Liver (tissue), 9 donors: Measurements from ENCODE around the gene RIMKLA. TPM values are rescaled to one million over a fixed set of nuclear protein-coding genes. Genes with fewer than 3 reads are reported as not detected.

Experiments
- DNase-seq: peaks from one replicate; pipeline ENCODE4 v3.0.0-alpha.2; 2017; ENCODE audit warnings: low spot score
- H3K27ac ChIP-seq, 2 donors: one replicate each; pipeline ENCODE4 v1.7.0; 2013; ENCODE audit warnings: inconsistent platforms in 2 of 2, low read length in 2 of 2, control low read depth in 1 of 2, low read depth in 1 of 2, mild to moderate bottlenecking in 1 of 2
- H3K27me3 ChIP-seq, 4 donors: one replicate each; pipeline versions ENCODE4 v1.6.1 to v1.7.0; 2013; ENCODE audit warnings: low read length in 3 of 4, inconsistent platforms in 1 of 4, mild to moderate bottlenecking in 1 of 4, moderate library complexity in 1 of 4; ENCODE audit not compliant: control insufficient read depth in 4 of 4, insufficient read depth in 4 of 4
- H3K36me3 ChIP-seq, 4 donors: one replicate each; pipeline versions ENCODE4 v1.6.1 to v1.7.0; 2013; ENCODE audit warnings: low read length in 3 of 4, mild to moderate bottlenecking in 3 of 4, low read depth in 1 of 4, moderate library complexity in 1 of 4; ENCODE audit not compliant: control insufficient read depth in 4 of 4, insufficient read depth in 3 of 4
- H3K4me1 ChIP-seq, 4 donors: one replicate each; pipeline versions ENCODE4 v1.6.1 to v1.7.0; 2013; ENCODE audit warnings: low read length in 3 of 4, mild to moderate bottlenecking in 3 of 4, moderate library complexity in 1 of 4; ENCODE audit not compliant: control insufficient read depth in 4 of 4, insufficient read depth in 4 of 4
- H3K4me3 ChIP-seq, 3 donors: one replicate each; pipeline versions ENCODE4 v1.6.1 to v1.7.0; 2013; ENCODE audit warnings: low read length in 3 of 3, control low read depth in 1 of 3, low read depth in 1 of 3, mild to moderate bottlenecking in 1 of 3
- H3K9ac ChIP-seq, 2 donors: one replicate each; pipeline ENCODE4 v1.7.0; 2013; ENCODE audit warnings: low read length in 2 of 2, mild to moderate bottlenecking in 2 of 2, moderate library complexity in 2 of 2, control low read depth in 1 of 2, low read depth in 1 of 2
- H3K9me3 ChIP-seq, 4 donors: one replicate each; pipeline versions ENCODE4 v1.6.1 to v1.7.0; 2013; ENCODE audit warnings: low read length in 3 of 4; ENCODE audit not compliant: control insufficient read depth in 4 of 4
- ATF3 ChIP-seq: IDR thresholded peaks from 2 replicates; pipeline ENCODE4 v1.6.1; 2016; ENCODE audit warnings: antibody characterized with exemption
- CTCF ChIP-seq: fragments of 150-350 bp; IDR thresholded peaks from 2 replicates; pipeline ENCODE4 v1.5.1; 2017; ENCODE audit warnings: improper control_type of control experiment, low read depth, low read length; ENCODE audit not compliant: missing input control
- EGR1 ChIP-seq, 2 donors: IDR thresholded peaks; 2 replicates each; pipeline ENCODE4 v1.6.1; 2016 to 2018; ENCODE audit warnings: antibody characterized with exemption in 2 of 2, low read depth in 2 of 2
- FOXA1 ChIP-seq: IDR thresholded peaks from 2 replicates; pipeline ENCODE4 v1.6.1; 2016; ENCODE audit warnings: antibody characterized with exemption
- FOXA2 ChIP-seq: IDR thresholded peaks from 2 replicates; pipeline ENCODE4 v1.6.1; 2016; ENCODE audit warnings: antibody characterized with exemption
- GABPA ChIP-seq, 2 donors: IDR thresholded peaks in 1 of 2; conservative IDR thresholded peaks in 1 of 2; 2 replicates each; pipeline ENCODE4 v1.6.1; 2016; ENCODE audit warnings: antibody characterized with exemption in 2 of 2, mild to moderate bottlenecking in 1 of 2, moderate library complexity in 1 of 2
- JUND ChIP-seq, 2 donors: IDR thresholded peaks; 2 replicates each; pipeline ENCODE4 v1.6.1; 2016; ENCODE audit warnings: antibody characterized with exemption in 2 of 2
- NR2F2 ChIP-seq: IDR thresholded peaks from 2 replicates; pipeline ENCODE4 v1.6.1; 2016; ENCODE audit warnings: antibody characterized with exemption
- RAD21 ChIP-seq, 2 donors: IDR thresholded peaks; 2 replicates each; pipeline ENCODE4 v1.6.1; 2016; ENCODE audit warnings: antibody characterized with exemption in 2 of 2, mild to moderate bottlenecking in 2 of 2
- REST ChIP-seq: IDR thresholded peaks from 2 replicates; pipeline ENCODE4 v1.6.1; 2016; ENCODE audit warnings: antibody characterized with exemption, mild to moderate bottlenecking
- RXRA ChIP-seq, 2 donors: IDR thresholded peaks; 2 replicates each; pipeline ENCODE4 v1.6.1; 2017 to 2018; ENCODE audit warnings: antibody characterized with exemption in 2 of 2, mild to moderate bottlenecking in 1 of 2
- SP1 ChIP-seq: IDR thresholded peaks from 2 replicates; pipeline ENCODE4 v1.6.1; 2018; ENCODE audit warnings: antibody characterized with exemption, mild to moderate bottlenecking
- TAF1 ChIP-seq: conservative IDR thresholded peaks from 2 replicates; pipeline ENCODE4 v1.6.1; 2016; ENCODE audit warnings: antibody characterized with exemption, mild to moderate bottlenecking
- YY1 ChIP-seq: IDR thresholded peaks from 2 replicates; pipeline ENCODE4 v1.6.1; 2016; ENCODE audit warnings: antibody characterized with exemption, mild to moderate bottlenecking
- ZBTB33 ChIP-seq: IDR thresholded peaks from 2 replicates; pipeline ENCODE4 v1.6.1; 2016; ENCODE audit warnings: antibody characterized with exemption
- WGBS: extraction: QIAGEN DNeasy Blood & Tissue Kit; methylation state at CpG from one replicate; pipeline ENCODE4 v1.1.7; 2013; 5-methylcytosine and 5-hydroxymethylcytosine counted together
- polyA plus RNA-seq, 2 donors: library from polyadenylated mRNA; stranded (reverse) in 1 of 2; unstranded in 1 of 2; fragments of 200-250 nt in 1 of 2; fragments of >200 nt in 1 of 2; fragmentation: Nextera tagmentation in 1 of 2; extraction: Ambion mirVana in 1 of 2; gene quantifications; one replicate each; pipeline versions ENCODE4 v1.2.1 to v1.2.3, GENCODE V29; 2013 to 2015
- total RNA-seq, 2 donors: library from RNA; depleted of rRNA; stranded (reverse); fragments of >200 nt; gene quantifications; one replicate each; pipeline ENCODE4 v1.2.3, GENCODE V29; 2014
- donor health status: healthy.
- donor health status: healthy.
- donor health status: healthy.
- donor health status: healthy.
- donor health status: healthy.

RIMKLA gene
- total and polyA plus RNA-seq, 4 donors, result 0.03 to 0.09 (median 0.08) TPM

GRCh38 chr1:42429603-42430002 is 49.0 kb downstream of the RIMKLA start:
- Histone ChIP-seq H3K9ac (no peak overlapping the region), H3K4me1 (peaks cover 0 to 17% (median 16%) of the 10 kb centered on the region in 4 donors), H3K4me3 (no peak overlapping the region), H3K27me3 (no peaks in the 10 kb centered on the region), H3K27ac (no peak overlapping the region), H3K9me3 (no peaks in the 10 kb centered on the region), H3K36me3 (peaks cover 0 to 4% (median 0%) of the 10 kb centered on the region in 4 donors)
- WGBS, result 81% methylated on average over 1 of the region's 1 CpG
- DNase-seq, result no peak
- TF ChIP-seq JUND (IDR thresholded peaks at IDR 0.05) (no peak), FOXA1 (no peak), FOXA2 (no peak)

GRCh38 chr1:42430286-42431135 is 49.9 kb downstream of the RIMKLA start:
- 90% methylated on average over 3 of the region's 3 CpGs for WGBS
- Histone ChIP-seq H3K4me1 (peaks cover 0 to 17% (median 16%) of the 10 kb centered on the region in 4 donors), H3K9me3 (no peaks in the 10 kb centered on the region), H3K36me3 (peaks cover 0 to 4% (median 3%) of the 10 kb centered on the region in 4 donors), H3K27me3 (no peaks in the 10 kb centered on the region), H3K9ac (no peak overlapping the region), H3K4me3 (no peak overlapping the region), H3K27ac (no peak overlapping the region)
- DNase-seq, result no peak
- TF ChIP-seq NR2F2, result no peak
- TF ChIP-seq TAF1, result no peak
- TF ChIP-seq FOXA1, result no peak
- no peak for TF ChIP-seq YY1
- no peak for TF ChIP-seq EGR1 (IDR thresholded peaks at IDR 0.05; ENCODE audit: low read depth in 2 of 2)
- TF ChIP-seq FOXA2, result no peak
- TF ChIP-seq CTCF, result no peak
- TF ChIP-seq RXRA (IDR thresholded peaks at IDR 0.05), result no peak
- TF ChIP-seq REST, result no peak
- TF ChIP-seq SP1, result no peak
- no peak for TF ChIP-seq RAD21 (IDR thresholded peaks at IDR 0.05)
- TF ChIP-seq JUND (IDR thresholded peaks at IDR 0.05), result no peak
- TF ChIP-seq ATF3, result no peak
- TF ChIP-seq ZBTB33, result no peak
- TF ChIP-seq GABPA (IDR thresholded peaks at IDR 0.05 in 1 of 2, conservative IDR thresholded peaks at IDR 0.05 in 1 of 2), result no peak
